ENCODE results near the gene ENAM.

DNA sequence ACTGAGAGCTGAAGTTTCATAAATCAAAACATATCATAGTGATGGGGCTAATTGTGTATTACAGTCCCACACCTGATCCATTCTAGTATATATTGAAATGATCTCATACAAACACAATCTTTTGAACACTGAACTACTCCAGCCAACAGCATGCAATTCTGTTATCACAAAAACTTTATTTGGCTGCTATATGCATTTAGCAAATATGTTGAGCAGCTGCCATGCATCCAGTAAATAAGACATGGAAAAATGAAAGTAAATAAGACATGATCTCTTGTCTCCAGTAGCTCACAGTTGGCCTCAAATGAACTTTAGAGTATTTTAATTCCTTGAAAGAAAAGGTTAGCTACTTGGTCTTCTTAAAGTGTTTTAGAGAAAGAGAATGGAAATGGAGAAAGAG is 34.3 kb upstream of the ENAM start:
- TF ChIP-seq, protein P1, sequence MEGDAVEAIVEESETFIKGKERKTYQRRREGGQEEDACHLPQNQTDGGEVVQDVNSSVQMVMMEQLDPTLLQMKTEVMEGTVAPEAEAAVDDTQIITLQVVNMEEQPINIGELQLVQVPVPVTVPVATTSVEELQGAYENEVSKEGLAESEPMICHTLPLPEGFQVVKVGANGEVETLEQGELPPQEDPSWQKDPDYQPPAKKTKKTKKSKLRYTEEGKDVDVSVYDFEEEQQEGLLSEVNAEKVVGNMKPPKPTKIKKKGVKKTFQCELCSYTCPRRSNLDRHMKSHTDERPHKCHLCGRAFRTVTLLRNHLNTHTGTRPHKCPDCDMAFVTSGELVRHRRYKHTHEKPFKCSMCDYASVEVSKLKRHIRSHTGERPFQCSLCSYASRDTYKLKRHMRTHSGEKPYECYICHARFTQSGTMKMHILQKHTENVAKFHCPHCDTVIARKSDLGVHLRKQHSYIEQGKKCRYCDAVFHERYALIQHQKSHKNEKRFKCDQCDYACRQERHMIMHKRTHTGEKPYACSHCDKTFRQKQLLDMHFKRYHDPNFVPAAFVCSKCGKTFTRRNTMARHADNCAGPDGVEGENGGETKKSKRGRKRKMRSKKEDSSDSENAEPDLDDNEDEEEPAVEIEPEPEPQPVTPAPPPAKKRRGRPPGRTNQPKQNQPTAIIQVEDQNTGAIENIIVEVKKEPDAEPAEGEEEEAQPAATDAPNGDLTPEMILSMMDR (IDR thresholded peaks at IDR 0.05; ENCODE audit: low read length): no peak
- TF ChIP-seq EZH2 (IDR thresholded peaks at IDR 0.05; ENCODE audit: borderline replicate concordance, low read length): no peak

All from OCI-LY1 (cell line).